Right lobe of liver (tissue), 6 donors: ENCODE measurements around the gene HHIP. TPM values are rescaled to one million over a fixed set of nuclear protein-coding genes. Genes with fewer than 3 reads are reported as not detected.
A peak's percentile ranks its signal among the peaks of the same experiment; 100 is the strongest.

Experiments
- ATAC-seq, 4 donors: fragments of 200-7000 bp; cut with Tn5 transposase; one replicate each; pipeline ENCODE4 v1.9.1; 2020; ENCODE audit warnings: mild to moderate bottlenecking in 4 of 4, moderate library complexity in 4 of 4
- DNase-seq, 3 donors: peaks; one replicate each; pipeline ENCODE4 v3.0.0-alpha.2; 2020
- H3K27ac ChIP-seq, 3 donors: fragments of 200-600 bp; one replicate each; pipeline ENCODE4 v1.8.0; 2022
- H3K27me3 ChIP-seq, 2 donors: fragments of 200-600 bp; one replicate each; pipeline ENCODE4 v1.8.0; 2022
- H3K36me3 ChIP-seq, 4 donors: fragments of 200-600 bp; sonication (generic) in 1 of 4; one replicate each; pipeline versions ENCODE4 v1.5.1 to v1.8.0; 2017 to 2022; ENCODE audit warnings: control low read depth in 1 of 4
- H3K4me1 ChIP-seq, 4 donors: fragments of 200-600 bp; sonication (generic) in 1 of 4; one replicate each; pipeline versions ENCODE4 v1.5.1 to v1.8.0; 2017 to 2022; ENCODE audit warnings: control low read depth in 1 of 4
- H3K4me3 ChIP-seq, 3 donors: fragments of 200-600 bp; one replicate each; pipeline ENCODE4 v1.8.0; 2022
- H3K9me3 ChIP-seq, 4 donors: fragments of 200-600 bp; sonication (generic) in 1 of 4; one replicate each; pipeline versions ENCODE4 v1.5.1 to v1.8.0; 2017 to 2022; ENCODE audit warnings: control low read depth in 1 of 4
- POLR2A ChIP-seq: fragments of 450-650 bp; IDR thresholded peaks from one replicate; pipeline ENCODE4 v1.6.1; 2017; ENCODE audit warnings: antibody characterized with exemption, mild to moderate bottlenecking
- WGBS: methylation state at CpG from one replicate; pipeline ENCODE4 v1.1.6; 2018; ENCODE audit warnings: low coverage, low lambda C conversion rate; ENCODE audit not compliant: insufficient coverage; ENCODE audit errors: missing lambda C conversion rate; 5-methylcytosine and 5-hydroxymethylcytosine counted together
- intact Hi-C, 2 donors: fragments of 100-400 bp; cut with DNase I; formaldehyde crosslinking; loops; one replicate each; pipeline versions ENCODE4 v1.11.2 to v1.14.1; 2022
- total RNA-seq, 6 experiments: library from RNA; depleted of rRNA in 2 of 6; stranded (reverse); fragments of >200 nt in 2 of 6; fragmentation: NEBNext Ultra II Directional in 3 of 6; extraction: Animal tissue kit (Norgen Biotek cat#: 25700) in 3 of 6; gene quantifications; one replicate each; pipeline versions ENCODE4 v1.1.0 to v1.2.4, GENCODE V29; 2016 to 2023
- TF ChIP-seq, protein P1 (sequence below), 4 donors: fragments of 200-600 bp in 3 of 4; fragments of 450-650 bp in 1 of 4; IDR thresholded peaks; one replicate each; pipeline versions ENCODE4 v1.5.1 to v1.8.0; 2016 to 2022; ENCODE audit warnings: antibody characterized with exemption in 4 of 4, mild to moderate bottlenecking in 2 of 4
- donor health status: DM: no; HTN: yes; CAD: no.
- donor health status: DM: no; HTN: no; CAD: no.
- donor health status: DM: no; HTN: no; CAD: no.
- donor health status: DM: no; HTN: yes; CAD: no.
- donor health status: DM: no; HTN: yes; CAD: no.

The HHIP gene
- total RNA-seq, 6 experiments from 2014 or later: 3.3 to 17.5 (median 6.3) TPM

DNA sequence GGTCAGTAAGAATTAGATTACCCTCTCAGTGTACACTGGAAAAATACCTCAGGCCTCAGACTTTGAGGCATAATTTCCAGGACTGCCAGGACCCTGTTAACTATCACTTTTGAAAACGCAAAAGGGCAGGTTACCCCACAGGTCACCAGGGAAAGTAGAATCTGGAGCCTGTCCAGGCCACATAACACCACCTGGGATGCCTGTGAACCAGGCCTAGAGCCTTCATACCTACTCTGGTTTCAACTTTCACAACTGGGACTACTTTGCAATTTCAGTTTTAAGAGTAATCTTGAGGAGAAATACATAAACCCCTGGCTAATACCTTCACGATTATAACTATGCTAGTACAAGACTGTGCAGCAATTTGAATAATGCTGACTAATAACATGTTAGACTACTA, 132.4 kb downstream of the HHIP start:
- Histone ChIP-seq H3K4me3 (no peak overlapping the region), H3K36me3 (no peaks in the 10 kb centered on the region), H3K9me3 (no peaks in the 10 kb centered on the region), H3K4me1 (no peaks in the 10 kb centered on the region), H3K27me3 (no peaks in the 10 kb centered on the region), H3K27ac (no peak overlapping the region)
- DNase-seq (no peak), ATAC-seq (no peak)
- TF ChIP-seq, protein P1, sequence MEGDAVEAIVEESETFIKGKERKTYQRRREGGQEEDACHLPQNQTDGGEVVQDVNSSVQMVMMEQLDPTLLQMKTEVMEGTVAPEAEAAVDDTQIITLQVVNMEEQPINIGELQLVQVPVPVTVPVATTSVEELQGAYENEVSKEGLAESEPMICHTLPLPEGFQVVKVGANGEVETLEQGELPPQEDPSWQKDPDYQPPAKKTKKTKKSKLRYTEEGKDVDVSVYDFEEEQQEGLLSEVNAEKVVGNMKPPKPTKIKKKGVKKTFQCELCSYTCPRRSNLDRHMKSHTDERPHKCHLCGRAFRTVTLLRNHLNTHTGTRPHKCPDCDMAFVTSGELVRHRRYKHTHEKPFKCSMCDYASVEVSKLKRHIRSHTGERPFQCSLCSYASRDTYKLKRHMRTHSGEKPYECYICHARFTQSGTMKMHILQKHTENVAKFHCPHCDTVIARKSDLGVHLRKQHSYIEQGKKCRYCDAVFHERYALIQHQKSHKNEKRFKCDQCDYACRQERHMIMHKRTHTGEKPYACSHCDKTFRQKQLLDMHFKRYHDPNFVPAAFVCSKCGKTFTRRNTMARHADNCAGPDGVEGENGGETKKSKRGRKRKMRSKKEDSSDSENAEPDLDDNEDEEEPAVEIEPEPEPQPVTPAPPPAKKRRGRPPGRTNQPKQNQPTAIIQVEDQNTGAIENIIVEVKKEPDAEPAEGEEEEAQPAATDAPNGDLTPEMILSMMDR (IDR thresholded peaks at IDR 0.05): no peak
- TF ChIP-seq POLR2A: no peak
- 79% methylated on average over 1 of the region's 2 CpGs for WGBS
- intact Hi-C loops: no loop called here

DNA sequence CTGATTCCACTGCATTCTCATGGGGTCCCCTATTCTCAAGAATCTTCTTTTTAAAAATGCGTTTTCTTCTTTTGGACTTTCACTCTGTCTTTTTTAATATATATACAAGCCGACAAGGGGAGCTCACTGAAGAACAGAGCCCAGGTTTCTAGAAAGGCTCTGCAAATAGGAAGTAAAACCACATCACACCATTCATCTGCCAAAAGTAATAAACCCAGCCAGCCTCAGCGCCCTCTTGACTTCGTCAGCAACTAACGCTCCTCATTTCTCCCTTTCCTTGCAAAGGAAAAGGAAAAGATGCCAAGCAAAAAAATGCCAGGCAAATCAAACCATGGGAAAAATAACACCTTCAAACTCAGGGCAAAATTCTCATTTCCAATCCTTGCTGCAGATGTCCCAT, 136.4 kb downstream of the HHIP start:
- intact Hi-C loops: no loop called here
- Histone ChIP-seq H3K9me3 (no peaks in the 10 kb centered on the region), H3K4me3 (no peak overlapping the region), H3K4me1 (peaks cover 0 to under 1% (median 0%) of the 10 kb centered on the region in 4 donors), H3K36me3 (no peaks in the 10 kb centered on the region), H3K27ac (no peak overlapping the region), H3K27me3 (no peaks in the 10 kb centered on the region)
- WGBS: 53% methylated on average over 5 of the region's 5 CpGs
- TF ChIP-seq, protein P1 (IDR thresholded peaks at IDR 0.05): no peak
- no peak for TF ChIP-seq POLR2A
- ATAC-seq: no peak
- DNase-seq: no peak

DNA sequence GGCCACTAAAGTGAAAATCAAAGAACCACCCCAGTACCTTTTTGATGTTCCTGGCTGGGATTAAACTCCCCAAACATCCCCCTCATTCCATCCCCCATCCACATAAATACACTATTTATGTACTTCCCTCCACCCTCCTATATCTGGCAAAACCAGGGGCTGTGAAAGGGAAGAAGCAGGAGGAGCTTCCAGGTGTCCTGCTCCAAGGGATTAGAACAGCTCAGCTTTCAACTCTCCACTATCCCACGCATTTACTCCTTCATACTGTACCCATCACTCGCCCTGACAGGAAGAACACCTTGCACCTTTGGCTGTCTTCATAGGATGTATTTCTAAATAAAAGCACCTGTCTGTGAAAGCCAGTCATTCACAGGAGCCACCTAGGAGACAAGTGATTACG, 140.0 kb downstream of the HHIP start:
- H3K9me3 ChIP-seq: no peaks in the 10 kb centered on the region
- intact Hi-C loops: no loop called here
- no peaks in the 10 kb centered on the region for H3K36me3 ChIP-seq
- H3K4me3 ChIP-seq: no peak overlapping the region
- DNase-seq: no peak
- peaks cover 0 to 8% (median 0%) of the 10 kb centered on the region in 4 donors for H3K4me1 ChIP-seq
- no peak for ATAC-seq
- no peak for TF ChIP-seq POLR2A
- TF ChIP-seq, protein P1 (IDR thresholded peaks at IDR 0.05): no peak
- no peaks in the 10 kb centered on the region for H3K27me3 ChIP-seq
- no peak overlapping the region for H3K27ac ChIP-seq
- 59% methylated on average over 2 of the region's 3 CpGs for WGBS

DNA sequence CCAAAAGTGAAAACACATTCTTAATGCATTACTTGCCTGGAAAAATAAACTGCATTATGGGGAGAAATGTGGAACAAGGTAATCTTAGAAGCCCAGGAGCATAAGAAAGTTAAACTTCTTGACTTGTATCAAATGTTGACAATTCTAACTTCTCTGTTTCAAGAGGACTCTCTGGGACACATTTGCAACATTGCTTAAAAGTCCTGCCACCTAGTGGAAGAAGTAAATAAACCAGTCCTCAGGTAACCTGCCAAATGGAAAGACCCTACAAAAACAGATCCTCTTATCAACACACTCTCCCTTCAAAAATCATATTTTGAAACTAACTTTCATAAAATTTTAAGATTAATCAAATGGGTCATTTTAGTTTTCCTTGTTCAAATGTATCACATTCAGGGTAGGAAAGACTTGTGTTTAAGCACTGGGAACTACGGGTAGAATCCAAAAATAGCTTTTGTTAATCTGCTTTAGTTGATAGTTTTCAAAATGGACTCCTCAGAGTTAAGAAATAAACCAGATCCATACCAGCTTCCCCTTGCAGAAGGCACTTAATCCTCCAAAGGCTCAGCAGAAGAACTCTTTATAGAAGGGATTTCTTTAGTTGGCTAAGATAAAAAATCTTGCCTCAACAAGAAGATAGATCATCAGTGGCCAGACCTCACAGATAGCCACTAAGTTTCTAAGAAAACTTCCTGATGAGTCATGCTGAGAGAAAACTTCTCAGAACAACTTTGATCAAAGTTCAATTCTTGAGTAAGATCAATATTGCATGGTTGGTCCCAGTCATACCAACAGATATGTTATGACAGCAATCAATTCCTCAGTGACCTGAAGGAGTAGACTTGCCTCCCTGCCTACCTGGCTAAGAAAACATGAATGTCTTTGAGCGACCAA, 141.7 kb downstream of the HHIP start:
- Histone ChIP-seq H3K9me3 (no peaks in the 10 kb centered on the region), H3K27me3 (no peaks in the 10 kb centered on the region), H3K4me3 (no peak overlapping the region), H3K27ac (no peak overlapping the region), H3K36me3 (no peaks in the 10 kb centered on the region), H3K4me1 (peaks cover 0 to 8% (median 0%) of the 10 kb centered on the region in 4 donors)
- WGBS: 54% methylated on average over 2 of the region's 2 CpGs
- DNase-seq (no peak), ATAC-seq (peak; percentile 46 to 63 (median 52))
- TF ChIP-seq, protein P1 (IDR thresholded peaks at IDR 0.05): peak; percentile 55 to 72 (median 60)
- TF ChIP-seq POLR2A: no peak
- intact Hi-C loops: no loop called here
